Right ventricle myocardium inferior (tissue), 1 donor: ENCODE measurements around the gene ACSF2. TPM values are rescaled to one million over a fixed set of nuclear protein-coding genes. Genes with fewer than 3 reads are reported as not detected.

Experiments used
- ATAC-seq: fragments of 200-7000 bp; cut with Tn5 transposase; one replicate; pipeline ENCODE4 v1.9.1; 2020; ENCODE audit warnings: mild to moderate bottlenecking, moderate library complexity
- DNase-seq: peaks from one replicate; pipeline ENCODE4 v3.0.0; 2021; ENCODE audit errors: missing footprints
- intact Hi-C: fragments of 100-400 bp; cut with DNase I; formaldehyde crosslinking; loops from one replicate; pipeline ENCODE4 v1.11.0; 2022
- total RNA-seq: library from RNA; stranded (reverse); fragmentation: NEBNext Ultra II Directional; extraction: Animal tissue kit (Norgen Biotek cat#: 25700); gene quantifications from one replicate; pipeline ENCODE4 v1.2.1, GENCODE V29; 2021
- donor health status: DM: no; HTN: yes; CAD: no; lungs with severe emphysema.

The ACSF2 gene
- total RNA-seq, 1 donor from 2014 or later: 22.7 TPM

- intact Hi-C loops: no loop called here
- no peak for DNase-seq
- ATAC-seq: no peak
Observed at GRCh38 chr17:50457621-50458020, 31.6 kb downstream of the ACSF2 start.

- intact Hi-C loops: no loop called here
- DNase-seq (no peak), ATAC-seq (no peak)
Observed at GRCh38 chr17:50458270-50458669, 32.3 kb downstream of the ACSF2 start.

GRCh38 chr17:50458701-50459676 lies 33.0 kb downstream of the ACSF2 start:
- ATAC-seq (no peak), DNase-seq (no peak)
- intact Hi-C loops: no loop called here

GRCh38 chr17:50459756-50460155 lies 33.7 kb downstream of the ACSF2 start:
- no peak for DNase-seq
- ATAC-seq: no peak
- intact Hi-C loops: no loop called here

- no peak for DNase-seq
- no peak for ATAC-seq
- intact Hi-C loops: no loop called here
Observed at GRCh38 chr17:50460831-50461526, 35.0 kb downstream of the ACSF2 start.

GRCh38 chr17:50461550-50462132 lies 35.6 kb downstream of the ACSF2 start:
- no peak for DNase-seq

GRCh38 chr17:50462446-50462845 lies 36.4 kb downstream of the ACSF2 start:
- ATAC-seq (no peak), DNase-seq (no peak)
- intact Hi-C loops: no loop called here

More at GRCh38 chr17:50461550-50462132, 35.6 kb downstream of the ACSF2 start:
- ATAC-seq: no peak
- intact Hi-C loops: no loop called here

- DNase-seq (no peak), ATAC-seq (no peak)
- intact Hi-C loops: no loop called here
Observed at GRCh38 chr17:50464121-50464520, 38.1 kb downstream of the ACSF2 start.

GRCh38 chr17:50464736-50465135 lies 38.7 kb downstream of the ACSF2 start:
- no peak for ATAC-seq
- DNase-seq: no peak
- intact Hi-C loops: no loop called here

- intact Hi-C loops: no loop called here
- DNase-seq (no peak), ATAC-seq (no peak)
Observed at GRCh38 chr17:50465171-50465570, 39.2 kb downstream of the ACSF2 start.

- intact Hi-C loops: no loop called here
- ATAC-seq: no peak
- DNase-seq: no peak
Observed at GRCh38 chr17:50465635-50466034, 39.6 kb downstream of the ACSF2 start.

- ATAC-seq (no peak), DNase-seq (no peak)
- intact Hi-C loops: no loop called here
Observed at GRCh38 chr17:50466371-50467113, 40.5 kb downstream of the ACSF2 start.

GRCh38 chr17:50467114-50467854 lies 41.3 kb downstream of the ACSF2 start:
- DNase-seq: no peak

GRCh38 chr17:50467855-50468303 lies 41.9 kb downstream of the ACSF2 start:
- no peak for ATAC-seq
- intact Hi-C loops: no loop called here

More at GRCh38 chr17:50467114-50467854, 41.3 kb downstream of the ACSF2 start:
- ATAC-seq: no peak
- intact Hi-C loops: no loop called here

GRCh38 chr17:50468304-50469207 lies 42.5 kb downstream of the ACSF2 start, which contains the start of gene CHAD:
Gene CHAD, minus strand, starts transcription at chr17:50468880. Its CDS starts 67 bp downstream, at chr17:50468813.
- intact Hi-C loops: no loop called here
- DNase-seq (no peak), ATAC-seq (peak; percentile 26)

More at GRCh38 chr17:50467855-50468303, 41.9 kb downstream of the ACSF2 start:
- DNase-seq: no peak

GRCh38 chr17:50469208-50469605 lies 43.2 kb downstream of the ACSF2 start:
- intact Hi-C loops: no loop called here
- ATAC-seq: no peak
- DNase-seq: no peak
